Measurements from ENCODE around the gene OTOG.
A peak's percentile ranks its signal among the peaks of the same experiment; 100 is the strongest.

The OTOG gene

DNA sequence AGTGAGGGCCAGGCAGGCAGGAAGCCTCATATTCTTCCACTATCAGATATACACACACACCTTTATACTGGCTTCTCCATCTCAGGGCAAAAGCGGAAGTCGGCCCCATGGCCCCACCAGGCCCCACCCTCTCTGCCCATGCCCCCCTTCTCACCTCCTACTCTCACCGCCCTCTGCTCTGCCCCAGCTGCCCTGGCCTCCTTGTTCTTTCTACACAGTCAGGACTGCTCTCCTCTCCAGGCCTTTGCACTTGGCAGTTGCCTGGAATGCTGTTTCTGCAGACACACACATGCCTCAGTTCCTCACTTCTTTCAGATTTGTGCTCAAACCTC, 25.3 kb downstream of the OTOG start:
- Mint-ChIP-seq H3K4me3 (no peak overlapping the region), H3K36me3 (ENCODE audit: low read depth) (no peaks in the 10 kb centered on the region), H3K4me1 (ENCODE audit: low read depth) (peaks cover 2% of the 10 kb centered on the region), H3K9me3 (no peaks in the 10 kb centered on the region), H3K27ac (no peak overlapping the region), H3K27me3 (peaks cover 3% of the 10 kb centered on the region)
- peak; percentile 16 for DNase-seq

DNA sequence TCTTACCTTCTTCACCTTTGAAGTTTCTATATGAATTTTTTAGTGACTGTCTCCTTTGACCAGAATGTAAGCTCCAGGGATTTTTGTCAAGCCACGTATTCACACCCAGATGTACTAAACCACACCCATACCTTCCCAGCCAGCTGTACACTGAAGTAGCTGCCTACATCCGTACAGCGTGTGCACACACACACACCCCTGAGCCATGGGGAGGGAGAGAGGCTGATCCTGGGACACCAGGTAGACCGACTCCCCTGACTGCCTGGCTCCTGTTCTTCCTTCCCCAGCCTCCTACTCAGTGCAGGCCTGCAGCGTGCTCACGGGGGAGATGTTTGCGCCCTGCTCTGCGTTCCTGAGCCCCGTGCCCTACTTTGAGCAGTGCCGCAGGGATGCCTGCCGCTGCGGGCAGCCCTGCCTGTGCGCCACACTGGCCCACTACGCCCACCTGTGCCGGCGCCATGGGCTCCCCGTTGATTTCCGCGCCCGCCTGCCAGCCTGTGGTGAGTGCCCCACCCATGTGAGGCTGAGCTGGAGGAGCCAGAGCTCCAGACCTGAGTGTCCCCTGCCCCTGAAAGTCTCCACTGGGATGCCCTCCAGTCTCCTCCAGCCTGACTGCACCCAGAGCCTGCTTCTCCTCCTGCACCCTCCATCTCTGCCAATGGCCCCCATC, 25.9 kb downstream of the OTOG start:
- Mint-ChIP-seq H3K9me3 (no peaks in the 10 kb centered on the region), H3K27ac (no peak overlapping the region), H3K4me3 (no peak overlapping the region), H3K4me1 (ENCODE audit: low read depth) (peaks cover 2% of the 10 kb centered on the region), H3K27me3 (peaks cover 3% of the 10 kb centered on the region), H3K36me3 (ENCODE audit: low read depth) (no peaks in the 10 kb centered on the region)
- DNase-seq = no peak

DNA sequence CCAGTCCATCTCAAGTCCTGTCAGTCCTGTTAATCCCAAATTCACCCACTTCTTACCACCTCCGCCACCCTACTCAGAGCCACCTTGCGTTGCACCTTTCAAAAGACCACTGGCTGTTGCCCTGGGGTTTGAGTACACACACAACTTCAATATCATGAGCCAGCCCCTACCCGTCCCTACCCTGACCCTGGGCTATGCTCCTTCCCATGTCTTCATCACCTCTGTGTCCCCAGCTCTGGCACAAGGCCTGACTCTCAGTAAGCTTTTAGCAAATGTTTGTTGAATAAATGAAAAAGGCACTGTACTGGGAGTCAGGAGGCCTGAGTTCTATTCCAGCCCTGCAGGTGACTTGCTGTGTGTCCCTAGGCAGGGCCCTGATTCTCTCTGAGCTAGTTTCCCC, 26.5 kb downstream of the OTOG start:
- H3K4me1 Mint-ChIP-seq (ENCODE audit: low read depth) = peaks cover 2% of the 10 kb centered on the region
- H3K27ac Mint-ChIP-seq = no peak overlapping the region
- no peak overlapping the region for H3K4me3 Mint-ChIP-seq
- DNase-seq = no peak
- no peaks in the 10 kb centered on the region for H3K36me3 Mint-ChIP-seq (ENCODE audit: low read depth)
- no peaks in the 10 kb centered on the region for H3K9me3 Mint-ChIP-seq
- peaks cover 5% of the 10 kb centered on the region for H3K27me3 Mint-ChIP-seq

DNA sequence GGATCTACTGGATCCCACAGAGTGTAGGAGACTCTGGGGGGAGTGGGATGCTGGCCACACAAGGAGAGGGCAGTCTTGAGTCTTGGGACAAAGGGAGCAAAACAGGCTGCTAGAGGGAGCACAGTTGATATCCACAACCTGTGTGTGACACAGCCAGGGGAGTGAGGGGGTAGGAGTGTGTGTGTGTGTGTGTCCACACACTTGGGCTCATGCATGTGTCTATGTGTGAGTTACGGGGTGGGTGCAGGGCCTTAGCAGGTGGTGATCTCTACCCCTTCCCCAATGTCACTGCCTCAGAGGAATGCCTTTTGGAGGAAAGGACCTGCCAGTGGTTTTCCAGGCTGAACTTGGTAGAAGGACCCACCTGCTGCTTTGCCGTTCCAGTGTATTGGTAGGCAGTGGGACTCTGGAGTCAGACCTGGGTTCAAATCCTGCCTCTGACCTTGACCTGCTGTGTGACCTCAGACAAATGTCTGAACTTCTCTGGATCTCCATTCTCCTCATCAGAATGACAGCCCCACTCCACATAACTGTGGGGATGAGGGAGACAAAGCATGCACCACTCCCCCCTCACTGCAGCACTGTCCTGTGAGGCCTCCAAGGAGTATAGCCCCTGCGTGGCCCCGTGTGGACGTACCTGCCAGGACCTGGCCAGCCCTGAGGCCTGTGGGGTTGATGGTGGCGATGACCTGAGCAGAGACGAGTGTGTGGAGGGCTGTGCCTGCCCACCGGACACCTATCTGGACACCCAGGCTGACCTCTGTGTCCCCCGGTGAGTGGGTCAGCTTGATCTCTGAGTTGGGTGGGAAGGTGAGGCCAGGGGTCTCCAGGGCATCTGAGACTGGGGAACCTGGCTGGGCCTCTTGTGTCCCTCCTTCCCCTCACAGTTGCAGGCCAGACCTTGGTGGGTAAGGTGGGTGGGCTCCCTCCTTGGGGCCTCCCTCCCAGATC, 27.4 kb downstream of the OTOG start:
- H3K4me3 Mint-ChIP-seq = no peak overlapping the region
- no peak overlapping the region for H3K27ac Mint-ChIP-seq
- H3K36me3 Mint-ChIP-seq (ENCODE audit: low read depth) = no peaks in the 10 kb centered on the region
- H3K4me1 Mint-ChIP-seq (ENCODE audit: low read depth) = peaks cover 2% of the 10 kb centered on the region
- no peaks in the 10 kb centered on the region for H3K9me3 Mint-ChIP-seq
- no peak for DNase-seq
- peaks cover 5% of the 10 kb centered on the region for H3K27me3 Mint-ChIP-seq

DNA sequence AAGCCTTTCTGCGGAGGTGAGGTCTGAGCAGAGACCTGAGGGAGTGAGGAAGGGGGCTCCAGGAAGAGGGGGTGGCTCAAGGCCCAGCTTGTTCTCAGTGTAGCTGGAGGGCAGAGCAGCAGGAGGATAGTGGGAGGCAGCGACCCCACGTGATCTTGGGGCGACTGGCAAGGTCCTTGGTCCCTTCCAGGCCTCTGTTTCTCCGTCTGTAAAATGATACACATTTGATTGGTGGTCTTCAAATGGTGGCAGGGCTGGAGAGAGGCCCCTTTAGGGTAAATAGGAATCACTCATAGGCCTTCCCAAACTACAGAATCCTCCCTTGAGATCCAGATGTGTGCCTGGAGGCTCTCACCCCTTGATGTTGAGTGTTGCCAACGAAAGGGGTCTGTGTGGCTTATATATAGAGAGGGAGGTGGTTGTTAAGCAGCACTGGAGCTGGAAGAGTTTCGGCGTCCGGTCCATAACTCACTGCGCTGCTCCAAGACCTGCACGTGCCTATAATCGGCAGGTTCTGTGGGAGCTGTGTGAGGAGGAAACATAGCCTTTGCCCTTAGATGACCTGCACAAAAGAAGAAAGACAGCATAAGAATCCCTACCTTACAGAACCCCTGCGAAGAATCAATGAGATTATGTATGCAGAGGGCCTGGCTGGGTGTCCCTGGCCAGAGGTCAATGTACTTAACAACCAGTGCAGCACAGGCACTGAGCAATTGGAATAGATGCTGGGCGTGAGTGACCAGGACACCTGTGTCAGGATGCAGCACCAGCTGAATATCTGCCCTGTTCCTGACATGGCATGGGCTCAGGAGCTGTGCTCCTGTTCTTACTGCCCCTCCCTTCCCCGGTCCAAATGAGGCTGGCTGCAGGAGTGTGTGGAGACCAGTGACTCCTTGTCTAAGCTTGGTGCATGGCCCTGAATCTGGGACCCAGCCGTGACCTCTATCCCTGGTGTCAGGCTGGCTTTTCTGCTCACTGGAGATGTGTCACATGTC, 28.7 kb downstream of the OTOG start:
- no peak for DNase-seq
- Mint-ChIP-seq H3K4me3 (no peak overlapping the region), H3K36me3 (ENCODE audit: low read depth) (no peaks in the 10 kb centered on the region), H3K27ac (no peak overlapping the region), H3K27me3 (peaks cover 5% of the 10 kb centered on the region), H3K9me3 (no peaks in the 10 kb centered on the region), H3K4me1 (ENCODE audit: low read depth) (peaks cover 2% of the 10 kb centered on the region)

DNA sequence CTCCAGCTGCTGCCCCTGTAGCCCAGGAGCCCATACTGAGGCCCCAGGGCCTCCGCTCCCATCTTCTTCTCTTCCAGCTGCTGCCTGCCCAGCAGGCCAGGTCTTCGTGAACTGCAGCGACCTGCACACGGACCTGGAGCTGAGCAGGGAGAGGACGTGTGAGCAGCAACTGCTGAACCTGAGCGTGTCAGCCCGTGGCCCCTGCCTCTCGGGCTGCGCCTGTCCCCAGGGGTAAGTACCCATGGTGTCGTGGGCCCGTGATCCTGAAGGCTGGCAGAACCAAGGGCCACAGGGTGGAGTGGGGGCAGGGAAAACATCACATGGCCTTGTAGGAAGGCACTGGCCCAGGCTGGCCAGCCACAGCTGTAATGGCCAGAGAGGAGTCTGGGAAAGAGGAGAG, 31.2 kb downstream of the OTOG start:
- Mint-ChIP-seq H3K27me3 (peaks cover 5% of the 10 kb centered on the region), H3K36me3 (ENCODE audit: low read depth) (no peaks in the 10 kb centered on the region), H3K27ac (no peak overlapping the region), H3K9me3 (no peaks in the 10 kb centered on the region), H3K4me3 (no peak overlapping the region), H3K4me1 (ENCODE audit: low read depth) (no peaks in the 10 kb centered on the region)
- no peak for DNase-seq

DNA sequence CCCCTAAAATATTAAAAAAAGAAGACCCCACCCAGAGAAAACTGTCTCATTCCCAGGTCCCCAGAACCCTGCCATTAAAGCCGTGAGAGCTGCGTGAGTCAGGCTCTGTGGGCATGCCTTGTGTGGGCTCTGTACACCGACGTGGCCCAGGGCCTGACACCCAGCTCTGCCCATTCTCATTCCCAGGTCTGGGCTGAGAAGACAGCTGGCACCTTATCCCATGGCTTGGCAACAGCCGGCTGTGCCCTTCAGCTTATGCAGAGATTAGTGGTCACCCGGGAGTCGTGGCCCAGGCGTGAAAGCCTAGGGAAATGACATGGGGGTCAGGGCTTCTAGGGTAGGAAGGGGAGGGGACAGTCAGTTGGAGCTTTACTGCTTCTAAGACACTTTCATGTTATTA, 31.9 kb downstream of the OTOG start:
- Mint-ChIP-seq H3K36me3 (ENCODE audit: low read depth) (no peaks in the 10 kb centered on the region), H3K27me3 (peaks cover 5% of the 10 kb centered on the region), H3K9me3 (no peaks in the 10 kb centered on the region), H3K4me3 (no peak overlapping the region), H3K27ac (no peak overlapping the region), H3K4me1 (ENCODE audit: low read depth) (no peaks in the 10 kb centered on the region)
- peak; percentile 12 for DNase-seq

DNA sequence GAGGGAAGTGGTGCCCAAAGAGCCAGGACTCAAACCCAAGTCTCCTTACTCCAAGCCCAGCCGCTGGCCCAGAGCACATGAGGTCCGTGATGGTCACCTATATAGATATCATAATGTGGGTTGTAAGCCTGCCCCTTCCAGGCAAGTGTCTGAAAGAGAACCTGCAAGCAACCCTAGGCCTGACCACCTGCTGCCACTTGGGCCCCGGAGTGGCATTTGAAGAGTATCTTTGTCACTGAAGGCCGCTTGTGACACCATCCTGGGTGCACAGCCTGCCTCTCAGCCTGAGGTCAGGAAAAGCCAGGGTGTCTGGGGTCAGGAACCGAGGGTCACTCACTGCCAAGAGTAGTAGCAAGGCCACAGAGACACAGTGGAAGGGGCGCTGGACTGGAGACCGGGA, 32.4 kb downstream of the OTOG start:
- Mint-ChIP-seq H3K36me3 (ENCODE audit: low read depth) (no peaks in the 10 kb centered on the region), H3K27ac (no peak overlapping the region), H3K4me3 (no peak overlapping the region), H3K27me3 (peaks cover 5% of the 10 kb centered on the region), H3K4me1 (ENCODE audit: low read depth) (no peaks in the 10 kb centered on the region), H3K9me3 (no peaks in the 10 kb centered on the region)
- peak; percentile 20 for DNase-seq

DNA sequence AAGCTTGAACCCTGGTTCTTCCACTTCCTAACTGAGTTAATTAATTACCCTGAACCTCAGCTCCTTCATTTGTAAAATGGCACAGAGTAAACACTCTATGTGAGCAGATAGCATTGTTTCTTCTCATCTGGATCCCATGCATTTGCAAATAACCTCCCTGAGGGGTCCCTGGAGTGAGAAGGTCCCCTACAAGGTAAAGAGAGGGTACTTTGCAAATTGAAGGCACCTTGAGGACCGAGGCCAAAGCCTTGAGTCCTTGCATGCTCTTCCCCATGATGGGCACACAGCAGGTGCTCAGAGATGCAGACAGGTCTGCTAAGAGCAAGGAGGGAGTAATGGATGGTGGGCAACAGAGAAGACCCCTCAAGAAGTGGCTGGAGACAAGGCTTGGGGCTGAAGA, 33.2 kb downstream of the OTOG start:
- no peak overlapping the region for H3K4me3 Mint-ChIP-seq

DNA sequence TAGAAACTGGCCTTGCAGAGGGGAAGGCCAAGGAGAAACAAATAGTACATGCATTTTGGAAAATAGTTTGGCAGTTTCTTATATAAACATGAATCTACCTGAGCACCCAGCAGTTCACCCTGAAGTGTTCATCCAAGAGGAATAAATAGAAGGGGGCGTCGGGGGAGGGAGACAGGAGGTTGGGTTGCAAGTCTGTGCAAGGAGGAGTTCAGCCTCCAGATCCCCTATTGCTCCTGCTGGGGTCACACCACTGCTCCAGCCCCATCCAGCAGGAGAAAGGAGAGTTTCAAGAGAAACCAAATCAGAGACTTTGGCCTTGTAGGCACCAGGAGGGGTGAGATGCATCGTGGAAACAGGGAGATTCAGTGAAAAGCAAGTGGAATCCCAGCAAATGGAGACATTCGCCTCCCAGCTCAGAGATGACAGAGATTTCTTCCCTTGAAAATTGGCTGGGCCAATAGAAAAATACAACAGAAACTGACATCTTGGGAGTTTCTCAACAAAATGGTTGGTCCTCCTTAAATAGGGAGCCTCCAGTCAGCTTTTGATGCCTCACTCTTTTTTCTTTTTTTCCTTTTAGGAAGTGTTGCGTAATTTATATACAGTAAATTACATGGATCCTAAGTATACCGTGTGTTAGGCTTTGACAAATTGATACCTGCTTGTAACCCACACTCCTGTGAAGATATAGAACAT, 34.1 kb downstream of the OTOG start:
- Mint-ChIP-seq H3K4me3 (no peak overlapping the region), H3K27ac (no peak overlapping the region), H3K9me3 (no peaks in the 10 kb centered on the region), H3K36me3 (ENCODE audit: low read depth) (no peaks in the 10 kb centered on the region), H3K27me3 (peaks cover 5% of the 10 kb centered on the region), H3K4me1 (ENCODE audit: low read depth) (no peaks in the 10 kb centered on the region)
- DNase-seq = no peak

More for the DNA sequence above, 33.2 kb downstream of the OTOG start:
- H3K27ac Mint-ChIP-seq = no peak overlapping the region
- no peak for DNase-seq
- peaks cover 5% of the 10 kb centered on the region for H3K27me3 Mint-ChIP-seq
- no peaks in the 10 kb centered on the region for H3K9me3 Mint-ChIP-seq
- H3K36me3 Mint-ChIP-seq (ENCODE audit: low read depth) = no peaks in the 10 kb centered on the region
- no peaks in the 10 kb centered on the region for H3K4me1 Mint-ChIP-seq (ENCODE audit: low read depth)

DNA sequence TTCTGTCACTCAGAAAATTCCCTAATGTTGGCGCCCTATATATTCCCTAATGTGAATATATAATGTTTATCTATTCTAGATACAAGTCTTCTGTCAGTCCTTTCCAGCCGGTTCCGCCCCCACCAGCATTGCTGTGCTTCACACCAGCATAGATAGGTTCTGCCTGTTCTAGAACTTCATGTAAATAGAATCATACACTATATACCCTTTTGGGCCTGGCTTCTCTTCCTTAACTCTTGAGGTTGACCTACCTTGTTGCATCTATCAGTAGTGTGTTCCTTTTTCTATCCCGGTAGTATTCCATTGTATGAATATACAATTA, 34.6 kb downstream of the OTOG start:
- Mint-ChIP-seq H3K4me3 (no peak overlapping the region), H3K36me3 (ENCODE audit: low read depth) (no peaks in the 10 kb centered on the region), H3K27ac (no peak overlapping the region), H3K27me3 (peaks cover 8% of the 10 kb centered on the region), H3K4me1 (ENCODE audit: low read depth) (no peaks in the 10 kb centered on the region), H3K9me3 (no peaks in the 10 kb centered on the region)
- DNase-seq = no peak

DNA sequence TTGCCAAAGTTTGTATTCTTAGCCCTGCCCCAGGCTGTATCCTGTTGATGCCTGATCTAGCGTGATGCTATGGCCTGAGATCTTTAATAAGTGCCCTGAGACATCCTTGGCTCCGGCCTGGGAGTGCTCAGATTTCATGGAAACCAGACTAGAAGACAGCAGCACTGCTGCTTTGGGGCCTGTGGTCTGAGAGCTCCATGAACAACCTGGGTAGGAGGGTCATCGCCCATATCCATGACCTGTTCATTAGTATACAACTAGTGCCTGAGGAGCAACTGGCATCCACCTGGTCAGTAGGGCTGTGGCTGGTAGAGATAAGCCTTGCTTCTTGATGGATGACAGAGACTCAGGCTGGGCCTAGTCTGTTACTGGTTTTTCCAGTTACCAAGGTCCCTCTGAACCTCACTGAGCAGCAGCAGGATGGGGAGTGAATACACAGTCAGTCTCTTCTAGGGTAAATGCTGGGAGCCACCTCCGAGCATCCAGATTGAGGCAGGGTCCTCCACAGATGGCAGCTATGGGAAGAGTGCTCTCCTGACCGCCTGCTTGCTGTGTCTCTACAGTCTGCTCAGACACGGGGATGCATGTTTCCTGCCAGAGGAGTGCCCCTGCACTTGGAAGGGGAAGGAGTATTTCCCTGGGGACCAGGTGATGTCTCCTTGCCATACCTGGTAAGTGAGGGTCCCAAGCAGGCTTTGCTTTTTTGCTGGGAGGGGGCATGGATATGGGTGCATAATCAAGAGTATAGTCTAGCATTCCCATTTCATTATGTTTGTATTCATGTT, 39.0 kb downstream of the OTOG start:
- peak; percentile 17 for DNase-seq
- Mint-ChIP-seq H3K36me3 (ENCODE audit: low read depth) (no peaks in the 10 kb centered on the region), H3K4me3 (no peak overlapping the region), H3K27me3 (peaks cover 3% of the 10 kb centered on the region), H3K4me1 (ENCODE audit: low read depth) (no peaks in the 10 kb centered on the region), H3K9me3 (no peaks in the 10 kb centered on the region), H3K27ac (no peak overlapping the region)

DNA sequence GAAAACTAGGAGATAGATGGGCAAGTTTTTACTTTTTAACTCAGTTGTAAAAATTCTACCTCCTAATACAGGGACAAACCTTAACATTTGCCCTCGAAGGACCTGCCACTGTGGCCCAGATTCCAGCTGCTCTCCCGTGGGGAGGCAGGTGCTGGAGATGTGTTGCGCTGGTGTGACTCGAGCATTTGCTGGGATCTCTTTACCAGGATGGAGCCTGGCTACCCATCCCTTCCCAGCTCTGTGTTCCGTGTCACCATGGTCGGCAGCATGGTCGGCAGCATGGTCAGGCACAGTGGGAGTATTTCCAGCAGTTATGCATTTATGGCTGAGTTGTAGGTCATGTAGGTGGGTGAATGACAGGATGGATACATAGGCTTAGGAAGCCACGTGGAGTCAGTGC, 41.1 kb downstream of the OTOG start:
- Mint-ChIP-seq H3K4me3 (no peak overlapping the region), H3K27ac (no peak overlapping the region), H3K36me3 (ENCODE audit: low read depth) (no peaks in the 10 kb centered on the region), H3K27me3 (peaks cover 12% of the 10 kb centered on the region), H3K9me3 (no peaks in the 10 kb centered on the region), H3K4me1 (ENCODE audit: low read depth) (no peaks in the 10 kb centered on the region)
- no peak for DNase-seq

All from activated T-cell treated with anti-CD3 and anti-CD28 coated beads, Interleukin-2, amount 50 U/mL, for 24 hours (primary cell).